HCT116 (cell line): ENCODE data around the gene ANO4.

ENCODE experiments used
- ATF3 ChIP-seq: IDR thresholded peaks from 2 replicates; pipeline ENCODE4 v1.6.1; 2012
- CTCF ChIP-seq, 3 experiments: fragments of 200-600 bp in 1 of 3; sonication (generic) in 1 of 3; IDR thresholded peaks in 2 of 3; conservative IDR thresholded peaks in 1 of 3; 2 replicates each; pipeline ENCODE4 v1.5.1; 2012 to 2017; ENCODE audit warnings: low read depth in 2 of 3, low read length in 2 of 3, antibody characterized with exemption in 1 of 3, borderline replicate concordance in 1 of 3, control low read depth in 1 of 3, mild to moderate bottlenecking in 1 of 3, mixed read lengths in 1 of 3, mixed run types in 1 of 3, moderate library complexity in 1 of 3; ENCODE audit not compliant: insufficient read depth in 1 of 3
- EZH2phosphoT487 ChIP-seq: fragments of 200-600 bp; IDR thresholded peaks from 2 replicates; pipeline ENCODE4 v1.6.1; 2018; ENCODE audit warnings: antibody characterized with exemption, borderline replicate concordance
- POLR2A ChIP-seq: IDR thresholded peaks from 2 replicates; pipeline ENCODE4 v1.7.0; 2011; ENCODE audit warnings: borderline replicate concordance; ENCODE audit not compliant: insufficient read depth, insufficient read length; ENCODE audit errors: extremely low read depth
- RAD21 ChIP-seq: IDR thresholded peaks from 2 replicates; pipeline ENCODE4 v1.6.1; 2012; ENCODE audit warnings: low read depth, mild to moderate bottlenecking
- SP1 ChIP-seq: IDR thresholded peaks from 2 replicates; pipeline ENCODE4 v1.6.1; 2012; ENCODE audit warnings: low read depth

DNA sequence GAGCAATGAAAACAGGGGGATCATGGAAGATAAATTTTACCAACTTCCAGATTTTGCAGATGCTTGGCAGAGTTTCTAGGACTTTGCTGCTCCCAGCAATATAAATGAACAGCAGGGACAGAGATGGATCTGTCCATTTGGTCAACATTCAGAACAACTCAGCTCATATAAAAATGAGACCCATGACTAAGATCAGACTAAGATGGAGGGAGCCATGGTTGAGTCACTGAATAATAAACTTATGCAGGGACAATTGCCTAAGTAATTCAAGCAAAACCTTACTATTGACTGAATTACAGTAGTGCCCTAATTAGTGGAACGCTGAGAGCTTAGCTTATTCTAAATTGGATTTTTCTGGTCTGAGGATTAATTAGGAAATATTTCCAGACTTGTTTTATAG lies 210.3 kb downstream of the ANO4 start:
- TF ChIP-seq CTCF (IDR thresholded peaks at IDR 0.05 in 2 of 3, conservative IDR thresholded peaks at IDR 0.05 in 1 of 3; ENCODE audit: borderline replicate concordance in 1 of 3, insufficient read depth in 1 of 3, low read depth in 2 of 3, low read length in 2 of 3) (no peak), EZH2phosphoT487 (no peak), SP1 (no peak), POLR2A (no peak), RAD21 (no peak), ATF3 (no peak)
